Uterus (tissue), 4 donors: ENCODE data around the gene FOCAD. TPM values are rescaled to one million over a fixed set of nuclear protein-coding genes. Genes with fewer than 3 reads are reported as not detected.

Source experiments
- DNase-seq, 2 donors: peaks; one replicate each; pipeline ENCODE4 v3.0.0-alpha.2; 2019 to 2020
- H3K27ac ChIP-seq, 2 donors: fragments of 200-600 bp; sonication (generic); 1 replicate in 1 of 2; 2 replicates in 1 of 2; pipeline ENCODE4 v1.5.1; 2016 to 2018
- H3K27me3 ChIP-seq, 2 donors: fragments of 200-600 bp; sonication (generic); one replicate each; pipeline ENCODE4 v1.5.1; 2018 to 2019; ENCODE audit warnings: control low read depth in 1 of 2
- H3K36me3 ChIP-seq, 2 donors: fragments of 200-600 bp; sonication (generic); one replicate each; pipeline ENCODE4 v1.5.1; 2019; ENCODE audit warnings: control low read depth in 1 of 2
- H3K4me1 ChIP-seq, 2 donors: fragments of 200-600 bp; sonication (generic); one replicate each; pipeline ENCODE4 v1.5.1; 2018 to 2019; ENCODE audit warnings: control low read depth in 1 of 2
- H3K4me3 ChIP-seq, 2 donors: fragments of 200-600 bp; sonication (generic); 1 replicate in 1 of 2; 2 replicates in 1 of 2; pipeline ENCODE4 v1.5.1; 2018 to 2019; ENCODE audit warnings: mild to moderate bottlenecking in 1 of 2
- H3K9me3 ChIP-seq, 2 donors: fragments of 200-600 bp; sonication (generic); one replicate each; pipeline ENCODE4 v1.5.1; 2019; ENCODE audit warnings: control low read depth in 1 of 2
- POLR2A ChIP-seq, 2 donors: fragments of 450-650 bp; IDR thresholded peaks; one replicate each; pipeline ENCODE4 v1.6.1; 2016; ENCODE audit warnings: antibody characterized with exemption in 2 of 2, mild to moderate bottlenecking in 1 of 2, moderate library complexity in 1 of 2
- intact Hi-C: fragments of 100-400 bp; cut with DNase I; formaldehyde crosslinking; loops from one replicate; pipeline ENCODE4 v1.15.1; 2023; ENCODE audit warnings: low total_unique reads
- total RNA-seq, 4 donors: library from RNA; depleted of rRNA in 3 of 4; stranded (reverse); fragments of >200 nt in 3 of 4; gene quantifications; one replicate each; pipeline versions ENCODE4 v1.1.0 to v1.2.4, GENCODE V29; 2014 to 2023
- TF ChIP-seq, protein P1 (sequence below), 4 experiments: fragments of 200-600 bp in 2 of 4; fragments of 450-650 bp in 2 of 4; sonication (generic) in 2 of 4; IDR thresholded peaks; one replicate each; pipeline ENCODE4 v1.5.1; 2016 to 2019; ENCODE audit warnings: antibody characterized with exemption in 4 of 4, mild to moderate bottlenecking in 2 of 4, moderate library complexity in 1 of 4
- donor health status: DM: yes; HTN: yes; CAD: no.

The FOCAD gene
- total RNA-seq, 4 donors from 2014 or later, result 24.1 to 86.5 (median 34.3) TPM

DNA sequence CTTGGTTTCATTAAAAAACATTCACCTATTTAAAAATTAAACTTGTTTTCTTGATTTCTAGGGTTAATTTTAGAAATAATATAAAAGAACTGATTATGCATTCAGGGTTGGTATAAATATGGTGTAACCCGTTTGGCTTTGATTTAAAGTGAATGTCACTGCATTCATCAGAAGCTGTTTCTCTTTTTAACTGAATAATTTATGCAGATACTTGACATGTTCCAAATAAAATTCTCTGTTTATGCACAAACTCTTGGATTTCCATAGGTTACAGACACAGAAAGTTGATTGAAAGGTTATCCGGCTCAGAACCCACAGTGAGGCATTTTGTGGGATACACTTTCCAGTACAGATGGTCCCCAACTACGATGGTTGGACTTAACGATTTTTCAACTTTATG is 186.1 kb downstream of the FOCAD start:
- Histone ChIP-seq H3K4me1 (no peaks in the 10 kb centered on the region), H3K9me3 (no peaks in the 10 kb centered on the region), H3K4me3 (no peak overlapping the region), H3K36me3 (no peaks in the 10 kb centered on the region), H3K27ac (no peak overlapping the region), H3K27me3 (no peaks in the 10 kb centered on the region)
- intact Hi-C loops, result no loop called here
- DNase-seq, result no peak
- TF ChIP-seq, protein P1, sequence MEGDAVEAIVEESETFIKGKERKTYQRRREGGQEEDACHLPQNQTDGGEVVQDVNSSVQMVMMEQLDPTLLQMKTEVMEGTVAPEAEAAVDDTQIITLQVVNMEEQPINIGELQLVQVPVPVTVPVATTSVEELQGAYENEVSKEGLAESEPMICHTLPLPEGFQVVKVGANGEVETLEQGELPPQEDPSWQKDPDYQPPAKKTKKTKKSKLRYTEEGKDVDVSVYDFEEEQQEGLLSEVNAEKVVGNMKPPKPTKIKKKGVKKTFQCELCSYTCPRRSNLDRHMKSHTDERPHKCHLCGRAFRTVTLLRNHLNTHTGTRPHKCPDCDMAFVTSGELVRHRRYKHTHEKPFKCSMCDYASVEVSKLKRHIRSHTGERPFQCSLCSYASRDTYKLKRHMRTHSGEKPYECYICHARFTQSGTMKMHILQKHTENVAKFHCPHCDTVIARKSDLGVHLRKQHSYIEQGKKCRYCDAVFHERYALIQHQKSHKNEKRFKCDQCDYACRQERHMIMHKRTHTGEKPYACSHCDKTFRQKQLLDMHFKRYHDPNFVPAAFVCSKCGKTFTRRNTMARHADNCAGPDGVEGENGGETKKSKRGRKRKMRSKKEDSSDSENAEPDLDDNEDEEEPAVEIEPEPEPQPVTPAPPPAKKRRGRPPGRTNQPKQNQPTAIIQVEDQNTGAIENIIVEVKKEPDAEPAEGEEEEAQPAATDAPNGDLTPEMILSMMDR (IDR thresholded peaks at IDR 0.05), result no peak
- TF ChIP-seq POLR2A (IDR thresholded peaks at IDR 0.05), result no peak

DNA sequence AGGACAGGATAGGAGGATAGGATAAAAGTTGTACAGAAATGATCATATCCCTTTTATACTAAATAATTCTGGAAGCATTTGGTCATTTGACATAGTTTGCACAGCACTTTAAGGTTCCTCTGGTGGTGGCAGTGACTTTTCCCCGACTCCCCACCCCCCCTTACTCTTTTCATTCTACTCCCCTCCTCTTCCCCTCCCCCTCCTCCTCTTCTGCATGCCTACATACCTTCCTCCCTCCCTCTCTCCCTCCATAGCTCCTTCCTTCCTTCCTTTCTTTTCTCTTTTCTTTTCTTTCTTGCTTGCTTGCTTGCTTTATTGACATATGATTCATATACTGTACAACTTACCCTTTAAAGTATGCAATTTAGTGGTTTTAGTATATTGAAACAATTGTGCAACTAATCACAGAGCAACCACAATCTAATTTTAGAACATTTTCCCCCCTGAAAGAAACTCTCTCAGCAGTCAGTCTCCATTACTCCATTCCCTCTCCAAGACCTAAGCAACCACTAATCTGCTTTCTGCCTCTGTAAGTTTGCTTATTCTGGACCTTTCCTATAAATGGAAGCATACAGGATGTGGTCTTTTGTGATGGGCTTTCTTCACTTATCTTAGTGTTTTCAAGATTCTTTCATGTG is 188.4 kb downstream of the FOCAD start:
- TF ChIP-seq, protein P1 (IDR thresholded peaks at IDR 0.05), result no peak
- Histone ChIP-seq H3K36me3 (no peaks in the 10 kb centered on the region), H3K9me3 (no peaks in the 10 kb centered on the region), H3K27me3 (no peaks in the 10 kb centered on the region), H3K4me3 (no peak overlapping the region), H3K4me1 (no peaks in the 10 kb centered on the region), H3K27ac (no peak overlapping the region)
- intact Hi-C loops, result no loop called here
- DNase-seq, result no peak

DNA sequence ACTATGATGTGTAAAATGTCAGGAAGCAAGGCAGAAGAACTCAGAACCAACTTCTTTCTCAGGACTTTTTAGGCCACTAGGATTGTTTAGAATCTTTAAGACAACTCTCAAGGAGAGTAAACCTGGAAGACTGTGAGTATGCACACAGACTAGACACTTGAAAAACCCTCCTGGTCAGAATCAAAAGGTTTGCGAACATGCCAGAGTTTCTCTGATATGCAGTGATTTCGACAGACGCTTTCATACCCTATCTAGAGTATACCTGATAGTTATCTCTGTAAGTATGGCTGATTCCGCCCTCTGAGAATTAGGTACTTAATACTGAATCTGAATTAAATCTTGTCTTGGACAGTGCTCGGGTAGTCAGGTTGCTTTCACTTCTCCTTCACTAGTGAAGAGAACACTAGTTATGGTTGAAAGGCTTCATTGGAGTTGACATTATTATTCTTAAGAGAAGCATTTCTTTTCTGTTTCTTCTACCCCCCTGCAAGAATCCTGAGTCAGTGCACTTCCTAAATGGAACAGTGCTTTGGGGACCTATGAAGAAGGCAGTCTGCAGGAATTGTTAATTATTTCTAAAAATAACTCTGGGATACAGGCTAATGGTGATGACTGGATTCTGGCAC is 189.3 kb downstream of the FOCAD start:
- Histone ChIP-seq H3K27me3 (no peaks in the 10 kb centered on the region), H3K9me3 (no peaks in the 10 kb centered on the region), H3K27ac (no peak overlapping the region), H3K4me3 (no peak overlapping the region), H3K4me1 (no peaks in the 10 kb centered on the region), H3K36me3 (no peaks in the 10 kb centered on the region)
- TF ChIP-seq, protein P1 (IDR thresholded peaks at IDR 0.05), result no peak
- no peak for TF ChIP-seq POLR2A (IDR thresholded peaks at IDR 0.05)
- no peak for DNase-seq
- intact Hi-C loops, result no loop called here

DNA sequence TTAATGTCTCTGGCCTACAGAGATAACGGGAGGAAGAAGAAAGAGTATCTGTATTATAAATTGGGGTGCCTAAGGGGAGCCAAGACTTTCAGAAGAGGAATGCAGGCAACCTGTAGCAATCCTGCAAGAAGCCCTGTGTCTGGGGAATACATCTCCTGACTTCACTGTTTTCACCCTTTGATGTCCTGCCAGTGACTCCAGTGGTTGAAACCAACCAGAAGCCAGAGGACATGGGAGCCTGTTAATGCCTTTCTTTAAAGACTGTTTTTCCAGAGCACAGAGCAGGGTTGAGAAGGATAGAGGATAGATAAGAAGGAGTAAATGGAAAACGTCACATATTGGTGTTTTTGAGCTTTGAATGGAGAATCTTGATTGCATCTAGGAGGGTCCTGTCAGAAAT is 196.2 kb downstream of the FOCAD start:
- TF ChIP-seq, protein P1 (IDR thresholded peaks at IDR 0.05), result no peak
- TF ChIP-seq POLR2A (IDR thresholded peaks at IDR 0.05), result no peak
- Histone ChIP-seq H3K9me3 (no peaks in the 10 kb centered on the region), H3K27me3 (no peaks in the 10 kb centered on the region), H3K4me3 (no peak overlapping the region), H3K36me3 (no peaks in the 10 kb centered on the region), H3K27ac (no peak overlapping the region), H3K4me1 (no peaks in the 10 kb centered on the region)
- intact Hi-C loops, result no loop called here
- DNase-seq, result no peak

DNA sequence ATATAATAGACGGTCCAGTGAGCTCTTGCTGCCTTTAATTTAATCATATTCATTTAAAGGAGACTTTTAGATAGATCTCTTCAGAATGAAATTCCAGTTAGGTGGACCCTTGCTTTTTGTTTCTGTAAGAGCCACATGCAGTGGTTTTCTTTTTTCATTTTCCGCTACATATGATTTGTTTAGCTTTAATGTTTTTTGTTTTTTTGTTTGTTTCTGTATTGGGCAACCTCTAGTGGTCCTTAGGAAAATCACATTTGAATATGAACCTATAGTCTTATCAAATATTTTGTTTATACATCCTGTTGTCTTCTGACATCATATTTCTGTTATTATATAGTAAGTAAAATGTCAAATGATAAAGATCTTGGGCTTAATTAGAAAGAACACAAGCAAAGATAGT is 196.6 kb downstream of the FOCAD start:
- Histone ChIP-seq H3K27me3 (no peaks in the 10 kb centered on the region), H3K36me3 (no peaks in the 10 kb centered on the region), H3K4me1 (no peaks in the 10 kb centered on the region), H3K9me3 (no peaks in the 10 kb centered on the region), H3K27ac (no peak overlapping the region), H3K4me3 (no peak overlapping the region)
- DNase-seq, result no peak
- intact Hi-C loops, result no loop called here
- TF ChIP-seq, protein P1 (IDR thresholded peaks at IDR 0.05), result no peak
- TF ChIP-seq POLR2A (IDR thresholded peaks at IDR 0.05), result no peak
